Endodermal cell (in vitro differentiated cells): Measurements from ENCODE around the gene HIPK4. TPM values are rescaled to one million over a fixed set of nuclear protein-coding genes. Genes with fewer than 3 reads are reported as not detected.

Source experiments
- DNase-seq: peaks from one replicate; pipeline ENCODE4 v3.0.0-alpha.2; 2017
- H3K27ac ChIP-seq: 2 replicates; pipeline ENCODE4 v1.5.1; 2013; ENCODE audit warnings: mild to moderate bottlenecking, low read depth, low read length, moderate library complexity
- H3K27me3 ChIP-seq: 2 replicates; pipeline ENCODE4 v1.6.1; 2013; ENCODE audit warnings: mild to moderate bottlenecking, low read length, moderate library complexity; ENCODE audit not compliant: insufficient read depth, control insufficient read depth, poor library complexity, severe bottlenecking
- H3K36me3 ChIP-seq: 2 replicates; pipeline ENCODE4 v1.7.0; 2013; ENCODE audit warnings: mild to moderate bottlenecking, low read length, moderate library complexity; ENCODE audit not compliant: control insufficient read depth, insufficient read depth
- H3K4me1 ChIP-seq: one replicate; pipeline ENCODE4 v1.7.0; 2013; ENCODE audit warnings: low read length; ENCODE audit not compliant: control insufficient read depth, insufficient read depth
- H3K4me3 ChIP-seq: 2 replicates; pipeline ENCODE4 v1.5.1; 2013; ENCODE audit warnings: mild to moderate bottlenecking, low read length, moderate library complexity
- H3K9ac ChIP-seq: 2 replicates; pipeline ENCODE4 v1.6.1; 2013; ENCODE audit warnings: mild to moderate bottlenecking, low read length, moderate library complexity; ENCODE audit not compliant: poor library complexity, severe bottlenecking; ENCODE audit errors: extremely low read depth
- H3K9me3 ChIP-seq: 2 replicates; pipeline ENCODE4 v1.6.1; 2013; ENCODE audit warnings: mild to moderate bottlenecking, low read length, moderate library complexity; ENCODE audit not compliant: control insufficient read depth
- H3K27ac Mint-ChIP-seq: 2 replicates; pipeline ENCODE4 v1.8.0; 2020; ENCODE audit warnings: mixed read lengths
- H3K27me3 Mint-ChIP-seq: 2 replicates; pipeline ENCODE4 v1.8.0; 2021; ENCODE audit warnings: mild to moderate bottlenecking, mixed read lengths; ENCODE audit not compliant: insufficient read depth
- H3K36me3 Mint-ChIP-seq: 2 replicates; pipeline ENCODE4 v1.8.0; 2020; ENCODE audit warnings: low read depth, mixed read lengths
- H3K4me1 Mint-ChIP-seq: 2 replicates; pipeline ENCODE4 v1.8.0; 2020; ENCODE audit warnings: mixed read lengths
- H3K4me3 Mint-ChIP-seq: 2 replicates; pipeline ENCODE4 v1.8.0; 2020; ENCODE audit warnings: mild to moderate bottlenecking, moderate library complexity, mixed read lengths
- H3K9me3 Mint-ChIP-seq: 2 replicates; pipeline ENCODE4 v1.8.0; 2020; ENCODE audit warnings: mild to moderate bottlenecking, mixed read lengths
- WGBS, 2 experiments: methylation state at CpG; one replicate each; pipeline versions ENCODE4 v1.1.5 to v1.1.7; 2013; ENCODE audit warnings: missing lambda C conversion rate in 2 of 2, mixed read lengths in 1 of 2; ENCODE audit not compliant: insufficient coverage in 1 of 2, insufficient read length in 1 of 2; 5-methylcytosine and 5-hydroxymethylcytosine counted together
- total RNA-seq, 2 donors: library from RNA; stranded (reverse); fragmentation: NEBNext Ultra II Directional in 1 of 2; extraction: Animal tissue kit (Norgen Biotek cat#: 25700) in 1 of 2; gene quantifications; 2 replicates in 1 of 2; 3 replicates in 1 of 2; pipeline ENCODE4 v1.2.1, GENCODE V29; 2021
- TF ChIP-seq, protein P1 (sequence below): fragments of 200-600 bp; sonication (generic); conservative IDR thresholded peaks from 2 replicates; pipeline ENCODE4 v1.5.0; 2021; ENCODE audit warnings: antibody characterized with exemption, mild to moderate bottlenecking

Gene HIPK4
- total RNA-seq, 2 donors from 2014 or later: 0.31 TPM; not detected in 1

GRCh38 chr19:40378509-40378908 lies 11.5 kb downstream of the HIPK4 start:
- DNase-seq: no peak
- H3K4me1 Mint-ChIP-seq: peaks cover 2% of the 10 kb centered on the region
- Histone ChIP-seq H3K27me3 (no peaks in the 10 kb centered on the region), H3K9me3 (no peaks in the 10 kb centered on the region), H3K4me1 (no peaks in the 10 kb centered on the region), H3K9ac (no peak overlapping the region), H3K36me3 (peaks cover 12% of the 10 kb centered on the region), H3K4me3 (no peak overlapping the region), H3K27ac (no peak overlapping the region)
- no peak overlapping the region for H3K27ac Mint-ChIP-seq
- no peak overlapping the region for H3K4me3 Mint-ChIP-seq
- WGBS, 2 experiments: 90 to 100% methylated on average over 2 of the region's 2 CpGs
- peaks cover 30% of the 10 kb centered on the region for H3K36me3 Mint-ChIP-seq
- H3K27me3 Mint-ChIP-seq: no peaks in the 10 kb centered on the region
- no peaks in the 10 kb centered on the region for H3K9me3 Mint-ChIP-seq
- TF ChIP-seq, protein P1, sequence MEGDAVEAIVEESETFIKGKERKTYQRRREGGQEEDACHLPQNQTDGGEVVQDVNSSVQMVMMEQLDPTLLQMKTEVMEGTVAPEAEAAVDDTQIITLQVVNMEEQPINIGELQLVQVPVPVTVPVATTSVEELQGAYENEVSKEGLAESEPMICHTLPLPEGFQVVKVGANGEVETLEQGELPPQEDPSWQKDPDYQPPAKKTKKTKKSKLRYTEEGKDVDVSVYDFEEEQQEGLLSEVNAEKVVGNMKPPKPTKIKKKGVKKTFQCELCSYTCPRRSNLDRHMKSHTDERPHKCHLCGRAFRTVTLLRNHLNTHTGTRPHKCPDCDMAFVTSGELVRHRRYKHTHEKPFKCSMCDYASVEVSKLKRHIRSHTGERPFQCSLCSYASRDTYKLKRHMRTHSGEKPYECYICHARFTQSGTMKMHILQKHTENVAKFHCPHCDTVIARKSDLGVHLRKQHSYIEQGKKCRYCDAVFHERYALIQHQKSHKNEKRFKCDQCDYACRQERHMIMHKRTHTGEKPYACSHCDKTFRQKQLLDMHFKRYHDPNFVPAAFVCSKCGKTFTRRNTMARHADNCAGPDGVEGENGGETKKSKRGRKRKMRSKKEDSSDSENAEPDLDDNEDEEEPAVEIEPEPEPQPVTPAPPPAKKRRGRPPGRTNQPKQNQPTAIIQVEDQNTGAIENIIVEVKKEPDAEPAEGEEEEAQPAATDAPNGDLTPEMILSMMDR: no peak

DNA sequence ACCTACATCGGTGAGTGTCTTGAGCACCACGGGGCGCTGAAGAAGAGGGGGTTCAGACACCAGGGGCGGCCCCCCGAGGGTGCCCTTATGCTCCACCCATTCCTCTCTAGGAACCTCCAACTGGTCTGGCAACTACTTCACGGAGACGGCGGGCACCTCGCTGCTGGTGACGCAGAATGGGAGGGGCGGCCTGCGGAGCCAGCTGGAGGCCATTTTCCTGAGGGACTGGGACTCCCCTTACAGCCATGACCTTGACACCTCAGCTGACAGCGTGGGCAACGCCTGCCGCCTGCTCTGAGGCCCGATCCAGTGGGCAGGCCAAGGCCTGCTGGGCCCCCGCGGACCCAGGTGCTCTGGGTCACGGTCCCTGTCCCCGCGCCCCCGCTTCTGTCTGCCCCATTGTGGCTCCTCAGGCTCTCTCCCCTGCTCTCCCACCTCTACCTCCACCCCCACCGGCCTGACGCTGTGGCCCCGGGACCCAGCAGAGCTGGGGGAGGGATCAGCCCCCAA lies 12.1 kb downstream of the HIPK4 start:
- H3K9me3 ChIP-seq: no peaks in the 10 kb centered on the region
- DNase-seq: no peak

GRCh38 chr19:40376286-40376862 lies 13.6 kb downstream of the HIPK4 start:
- Histone ChIP-seq H3K36me3 (peaks cover 24% of the 10 kb centered on the region), H3K27ac (no peak overlapping the region), H3K4me3 (no peak overlapping the region), H3K4me1 (no peaks in the 10 kb centered on the region), H3K9me3 (no peaks in the 10 kb centered on the region), H3K27me3 (no peaks in the 10 kb centered on the region), H3K9ac (no peak overlapping the region)
- no peaks in the 10 kb centered on the region for H3K27me3 Mint-ChIP-seq
- no peaks in the 10 kb centered on the region for H3K9me3 Mint-ChIP-seq
- H3K4me1 Mint-ChIP-seq: peaks cover 2% of the 10 kb centered on the region
- 93% methylated on average over 12 to 17 of the region's 17 CpGs for WGBS, 2 experiments
- no peak overlapping the region for H3K4me3 Mint-ChIP-seq
- no peak for DNase-seq
- TF ChIP-seq, protein P1: no peak
- no peak overlapping the region for H3K27ac Mint-ChIP-seq
- peaks cover 48% of the 10 kb centered on the region for H3K36me3 Mint-ChIP-seq

More for the DNA sequence above, 12.1 kb downstream of the HIPK4 start:
- peaks cover 34% of the 10 kb centered on the region for H3K36me3 Mint-ChIP-seq
- 93 to 97% methylated on average over 14 to 25 of the region's 25 CpGs for WGBS, 2 experiments
- H3K4me1 Mint-ChIP-seq: peaks cover 2% of the 10 kb centered on the region
- no peak overlapping the region for H3K27ac Mint-ChIP-seq
- Histone ChIP-seq H3K27me3 (no peaks in the 10 kb centered on the region), H3K9ac (no peak overlapping the region), H3K36me3 (peaks cover 14% of the 10 kb centered on the region), H3K27ac (no peak overlapping the region), H3K4me3 (no peak overlapping the region), H3K4me1 (no peaks in the 10 kb centered on the region)
- TF ChIP-seq, protein P1: no peak
- H3K9me3 Mint-ChIP-seq: no peaks in the 10 kb centered on the region
- H3K4me3 Mint-ChIP-seq: no peak overlapping the region
- no peaks in the 10 kb centered on the region for H3K27me3 Mint-ChIP-seq
